MM.1S (cell line): ENCODE data around the gene XXYLT1.

Experiments used
- EZH2 ChIP-seq: fragments of 300-600 bp; sonication (generic); optimal IDR thresholded peaks from 2 replicates; pipeline ENCODE3; 2017; ENCODE audit warnings: low read depth, mild to moderate bottlenecking, antibody characterized with exemption, low read length, mixed read lengths
- TF ChIP-seq, protein P1 (sequence below): fragments of 300-600 bp; sonication (generic); IDR thresholded peaks from 2 replicates; pipeline ENCODE4 v1.5.1; 2016; ENCODE audit warnings: antibody characterized with exemption, low read length, mixed read lengths

DNA sequence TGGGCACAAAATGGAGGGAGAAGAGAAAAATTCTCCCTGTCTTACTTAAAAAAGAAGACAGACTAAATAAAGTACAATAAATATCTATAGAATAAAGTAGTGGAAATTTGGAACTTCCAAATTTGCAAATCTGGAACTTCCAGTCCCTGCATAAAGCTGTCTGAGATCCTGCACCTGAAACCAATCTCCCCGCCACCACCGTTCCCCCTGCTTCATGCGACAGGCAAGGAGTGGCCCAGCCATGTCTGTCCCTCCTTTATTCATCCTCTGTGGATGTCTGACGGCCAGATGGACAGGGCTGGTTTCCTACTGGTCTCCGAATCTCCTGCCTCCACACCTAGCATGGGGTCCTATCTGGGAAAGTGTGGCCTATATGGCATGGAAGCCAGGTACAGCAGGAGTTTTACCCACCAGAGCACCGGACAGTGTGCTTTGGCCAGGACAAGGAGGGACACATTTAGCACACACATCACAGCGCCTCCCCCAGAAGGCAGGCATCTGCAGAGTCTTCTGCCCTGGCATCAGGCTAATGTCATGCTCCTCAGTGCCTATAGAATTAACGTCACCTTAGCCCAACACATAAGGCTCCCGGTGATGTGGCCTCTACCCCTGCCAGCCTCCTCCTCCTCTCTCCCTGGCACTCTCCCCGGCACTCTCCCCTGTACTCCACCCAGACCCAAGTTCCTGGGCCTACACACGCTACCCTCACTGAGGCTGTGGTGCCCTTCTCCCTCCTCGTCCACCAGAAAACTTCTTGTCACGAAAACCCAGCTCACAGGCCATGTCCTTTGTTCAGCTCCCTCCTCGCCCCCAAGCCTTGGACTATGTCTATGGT lies 170.8 kb downstream of the XXYLT1 start:
- TF ChIP-seq, protein P1, sequence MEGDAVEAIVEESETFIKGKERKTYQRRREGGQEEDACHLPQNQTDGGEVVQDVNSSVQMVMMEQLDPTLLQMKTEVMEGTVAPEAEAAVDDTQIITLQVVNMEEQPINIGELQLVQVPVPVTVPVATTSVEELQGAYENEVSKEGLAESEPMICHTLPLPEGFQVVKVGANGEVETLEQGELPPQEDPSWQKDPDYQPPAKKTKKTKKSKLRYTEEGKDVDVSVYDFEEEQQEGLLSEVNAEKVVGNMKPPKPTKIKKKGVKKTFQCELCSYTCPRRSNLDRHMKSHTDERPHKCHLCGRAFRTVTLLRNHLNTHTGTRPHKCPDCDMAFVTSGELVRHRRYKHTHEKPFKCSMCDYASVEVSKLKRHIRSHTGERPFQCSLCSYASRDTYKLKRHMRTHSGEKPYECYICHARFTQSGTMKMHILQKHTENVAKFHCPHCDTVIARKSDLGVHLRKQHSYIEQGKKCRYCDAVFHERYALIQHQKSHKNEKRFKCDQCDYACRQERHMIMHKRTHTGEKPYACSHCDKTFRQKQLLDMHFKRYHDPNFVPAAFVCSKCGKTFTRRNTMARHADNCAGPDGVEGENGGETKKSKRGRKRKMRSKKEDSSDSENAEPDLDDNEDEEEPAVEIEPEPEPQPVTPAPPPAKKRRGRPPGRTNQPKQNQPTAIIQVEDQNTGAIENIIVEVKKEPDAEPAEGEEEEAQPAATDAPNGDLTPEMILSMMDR: no peak
- TF ChIP-seq EZH2: no peak
